ENCODE measurements around the gene UFC1.
"Not testable (repeated sequence)": the region's sequence is repeated elsewhere in the genome, so short reads cannot be mapped to it uniquely, and the experiment has no call there.

UFC1 gene

DNA sequence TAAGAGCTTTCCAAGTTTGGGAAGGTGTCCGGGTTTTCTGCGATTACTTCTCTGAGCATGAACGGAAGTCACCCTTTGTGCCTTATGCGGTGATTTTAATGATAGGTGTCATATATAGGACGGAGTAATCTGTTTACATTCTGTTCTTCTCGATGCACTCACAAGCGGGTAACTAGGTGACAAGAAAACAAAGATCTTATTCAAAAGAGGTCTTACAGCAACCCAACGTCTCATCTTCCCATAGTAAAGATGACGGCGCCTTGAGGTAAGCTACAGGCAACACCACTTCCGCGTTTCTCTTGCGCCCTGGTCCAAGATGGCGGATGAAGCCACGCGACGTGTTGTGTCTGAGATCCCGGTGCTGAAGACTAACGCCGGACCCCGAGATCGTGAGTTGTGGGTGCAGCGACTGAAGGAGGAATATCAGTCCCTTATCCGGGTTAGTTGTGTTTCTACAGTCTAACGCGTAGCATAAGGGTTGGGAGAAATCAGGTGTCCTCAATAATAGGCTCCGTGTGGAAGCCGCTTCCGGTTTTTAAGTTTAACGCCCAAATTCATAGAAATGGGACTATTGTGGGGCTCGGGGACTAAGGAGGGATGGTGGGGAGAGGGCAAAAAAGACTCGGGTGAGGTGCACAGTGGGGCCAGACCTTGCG is at the start of gene UFC1:
Gene UFC1, plus strand, starts transcription at position 297 of the 656 bp plus-strand sequence. Its CDS starts 20 bp downstream, at position 317.
- peak; percentile 87 for DNase-seq (ENCODE audit: low read depth, low spot score)
- H3K27ac ChIP-seq: peak within 1 kb of the TSS; percentile 99
- TF ChIP-seq POLR2AphosphoS5 (IDR thresholded peaks at IDR 0.05; ENCODE audit: borderline replicate concordance, low read depth, low read length) (peak; percentile 79), FOXP2 (optimal IDR thresholded peaks at IDR 0.05; ENCODE audit: control extremely low read depth, extremely low read length, insufficient read depth) (no peak)
- H3K4me3 ChIP-seq: peak within 1 kb of the TSS; percentile 97
- H3K9ac ChIP-seq (ENCODE audit: insufficient read length): peak within 1 kb of the TSS; percentile 100
- H3K36me3 ChIP-seq (ENCODE audit: insufficient read depth, low read length): 0 out of 2 replicates have a peak, but pooled peaks cover 8% of the 10 kb centered on the region
- H3K9me3 ChIP-seq (ENCODE audit: low read depth, low read length): no peaks in the 10 kb centered on the region

DNA sequence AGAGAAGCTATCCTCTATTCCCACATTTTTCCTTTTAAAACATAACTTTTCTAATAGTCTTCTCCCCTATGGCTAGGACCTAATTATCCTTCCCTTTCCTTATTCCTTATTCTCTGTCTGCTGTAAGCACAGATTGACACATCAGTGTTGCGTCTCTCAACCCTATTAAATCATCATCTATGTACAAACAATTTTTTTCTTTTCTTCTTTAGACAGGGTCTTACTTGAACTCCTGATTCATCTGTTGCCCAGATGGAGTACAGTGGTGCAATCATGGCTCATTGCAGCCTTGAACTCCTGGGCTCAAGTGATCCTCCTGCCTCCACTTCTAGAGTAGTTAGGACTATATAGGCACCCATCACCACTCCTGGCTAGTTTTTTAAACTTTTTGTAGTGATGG is 47.3 kb upstream of the UFC1 start:
- no peaks in the 10 kb centered on the region for H3K9me3 ChIP-seq (ENCODE audit: low read depth, low read length)
- no peak overlapping the region for H3K4me3 ChIP-seq
- TF ChIP-seq POLR2AphosphoS5 (IDR thresholded peaks at IDR 0.05; ENCODE audit: borderline replicate concordance, low read depth, low read length): no peak
- no peak for TF ChIP-seq EZH2 (IDR thresholded peaks at IDR 0.05)
- TF ChIP-seq FOXP2 (optimal IDR thresholded peaks at IDR 0.05; ENCODE audit: control extremely low read depth, extremely low read length, insufficient read depth): no peak
- DNase-seq (ENCODE audit: low read depth, low spot score): no peak
- H3K9ac ChIP-seq (ENCODE audit: insufficient read length): no peak overlapping the region
- no peak overlapping the region for H3K27ac ChIP-seq
- H3K36me3 ChIP-seq (ENCODE audit: insufficient read depth, low read length): peaks cover 17% of the 10 kb centered on the region; the same call in 1 of the 2 replicates

DNA sequence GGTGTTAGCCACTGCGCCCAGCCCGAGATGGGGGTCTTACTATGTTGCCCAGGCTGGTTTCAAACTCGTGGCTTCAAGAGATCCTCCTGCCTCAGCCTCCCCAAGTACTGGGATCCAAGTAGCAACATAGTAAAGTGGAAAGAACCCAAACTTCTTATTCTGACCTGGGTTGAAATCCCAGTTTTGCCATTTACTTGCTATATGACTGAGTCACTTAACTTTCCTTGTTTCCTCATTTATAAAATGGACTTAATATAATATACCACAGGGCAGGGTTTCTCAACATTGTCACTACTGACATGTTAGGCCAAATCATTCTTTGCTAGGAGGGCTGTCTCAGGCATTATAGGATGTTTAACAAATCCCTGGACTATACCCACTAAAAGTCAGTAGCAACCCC is 42.7 kb upstream of the UFC1 start:
- peaks cover 24% of the 10 kb centered on the region for H3K36me3 ChIP-seq (ENCODE audit: insufficient read depth, low read length)

DNA sequence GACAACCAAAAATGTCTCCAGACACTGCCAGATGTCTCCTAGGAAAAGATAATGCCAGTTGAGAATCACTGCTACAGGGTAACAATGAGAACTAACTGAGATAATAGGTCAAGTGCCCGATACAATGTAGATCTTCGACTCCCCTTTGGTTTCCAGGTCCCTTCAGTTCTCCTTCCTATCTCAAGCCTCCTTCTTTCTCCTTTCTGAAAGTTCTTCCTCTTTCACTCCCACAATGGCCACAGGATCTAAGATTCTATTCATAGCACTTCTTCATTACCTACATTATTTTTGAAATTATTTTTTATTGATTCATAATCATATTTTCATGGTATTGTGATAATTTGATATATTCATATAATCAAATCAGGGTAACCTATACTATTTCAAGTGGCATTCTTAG is 42.3 kb upstream of the UFC1 start:
- H3K27ac ChIP-seq: no peak overlapping the region
- H3K4me3 ChIP-seq: no peak overlapping the region
- no peak overlapping the region for H3K9ac ChIP-seq (ENCODE audit: insufficient read length)
- H3K9me3 ChIP-seq (ENCODE audit: low read depth, low read length): no peaks in the 10 kb centered on the region
- DNase-seq (ENCODE audit: low read depth, low spot score): no peak
- TF ChIP-seq POLR2AphosphoS5 (IDR thresholded peaks at IDR 0.05; ENCODE audit: borderline replicate concordance, low read depth, low read length) (no peak), FOXP2 (optimal IDR thresholded peaks at IDR 0.05; ENCODE audit: control extremely low read depth, extremely low read length, insufficient read depth) (no peak), EZH2 (IDR thresholded peaks at IDR 0.05) (no peak)
- peaks cover 24% of the 10 kb centered on the region for H3K36me3 ChIP-seq (ENCODE audit: insufficient read depth, low read length)

More for the DNA sequence above, 42.7 kb upstream of the UFC1 start:
- TF ChIP-seq POLR2AphosphoS5 (IDR thresholded peaks at IDR 0.05; ENCODE audit: borderline replicate concordance, low read depth, low read length): no peak
- no peak for TF ChIP-seq EZH2 (IDR thresholded peaks at IDR 0.05)
- no peak for TF ChIP-seq FOXP2 (optimal IDR thresholded peaks at IDR 0.05; ENCODE audit: control extremely low read depth, extremely low read length, insufficient read depth)
- DNase-seq (ENCODE audit: low read depth, low spot score): no peak
- H3K4me3 ChIP-seq: no peak overlapping the region
- H3K27ac ChIP-seq: no peak overlapping the region
- H3K9ac ChIP-seq (ENCODE audit: insufficient read length): no peak overlapping the region
- H3K9me3 ChIP-seq (ENCODE audit: low read depth, low read length): no peaks in the 10 kb centered on the region

DNA sequence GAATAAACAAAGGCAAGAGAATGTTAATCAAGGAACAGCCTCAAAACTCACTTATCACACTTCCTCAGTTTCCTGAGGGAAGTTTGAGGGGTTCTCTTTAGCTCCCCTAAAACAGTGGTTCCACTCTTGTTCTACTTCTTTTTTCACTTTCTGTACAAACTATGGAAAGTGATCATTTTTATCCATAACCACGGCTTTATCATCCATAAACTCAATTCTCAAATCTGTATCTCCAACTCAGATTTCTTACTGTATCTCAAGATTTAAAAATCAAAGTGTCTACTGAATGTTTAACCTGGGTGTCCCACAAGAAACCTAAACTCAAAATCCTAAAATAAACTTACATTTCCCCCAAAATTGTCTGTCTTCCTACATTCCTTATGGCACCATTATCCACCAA is 39.9 kb upstream of the UFC1 start:
- Histone ChIP-seq H3K9me3 (ENCODE audit: low read depth, low read length) (no peaks in the 10 kb centered on the region), H3K36me3 (ENCODE audit: insufficient read depth, low read length) (peaks cover 20% of the 10 kb centered on the region), H3K9ac (ENCODE audit: insufficient read length) (no peak overlapping the region), H3K4me3 (no peak overlapping the region), H3K27ac (no peak overlapping the region)
- DNase-seq (ENCODE audit: low read depth, low spot score): no peak
- TF ChIP-seq POLR2AphosphoS5 (IDR thresholded peaks at IDR 0.05; ENCODE audit: borderline replicate concordance, low read depth, low read length) (no peak), FOXP2 (optimal IDR thresholded peaks at IDR 0.05; ENCODE audit: control extremely low read depth, extremely low read length, insufficient read depth) (no peak), EZH2 (IDR thresholded peaks at IDR 0.05) (no peak)

DNA sequence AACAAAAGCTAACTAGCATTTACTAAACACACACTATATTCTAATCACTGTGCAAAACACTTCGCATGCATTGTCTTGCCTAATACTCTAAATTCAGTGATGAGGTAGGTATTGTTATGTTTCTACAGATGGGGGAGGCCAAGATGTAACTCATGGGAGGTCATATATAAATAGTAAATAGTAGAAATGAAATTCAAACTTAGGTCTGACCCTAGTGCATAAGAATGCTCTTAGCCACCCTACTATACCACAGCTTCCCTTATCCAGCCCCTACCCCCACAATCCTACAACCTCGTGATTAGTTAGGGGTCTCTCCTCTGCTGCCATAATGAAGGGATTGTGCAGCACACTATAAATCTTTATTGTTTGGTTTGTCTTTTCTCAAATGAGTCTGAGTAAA is 39.2 kb upstream of the UFC1 start:
- Histone ChIP-seq H3K36me3 (ENCODE audit: insufficient read depth, low read length) (peaks cover 19% of the 10 kb centered on the region), H3K27ac (no peak overlapping the region), H3K9me3 (ENCODE audit: low read depth, low read length) (no peaks in the 10 kb centered on the region), H3K9ac (ENCODE audit: insufficient read length) (no peak overlapping the region), H3K4me3 (no peak overlapping the region)
- TF ChIP-seq FOXP2 (optimal IDR thresholded peaks at IDR 0.05; ENCODE audit: control extremely low read depth, extremely low read length, insufficient read depth): no peak
- no peak for TF ChIP-seq POLR2AphosphoS5 (IDR thresholded peaks at IDR 0.05; ENCODE audit: borderline replicate concordance, low read depth, low read length)
- no peak for TF ChIP-seq EZH2 (IDR thresholded peaks at IDR 0.05)
- DNase-seq (ENCODE audit: low read depth, low spot score): no peak

DNA sequence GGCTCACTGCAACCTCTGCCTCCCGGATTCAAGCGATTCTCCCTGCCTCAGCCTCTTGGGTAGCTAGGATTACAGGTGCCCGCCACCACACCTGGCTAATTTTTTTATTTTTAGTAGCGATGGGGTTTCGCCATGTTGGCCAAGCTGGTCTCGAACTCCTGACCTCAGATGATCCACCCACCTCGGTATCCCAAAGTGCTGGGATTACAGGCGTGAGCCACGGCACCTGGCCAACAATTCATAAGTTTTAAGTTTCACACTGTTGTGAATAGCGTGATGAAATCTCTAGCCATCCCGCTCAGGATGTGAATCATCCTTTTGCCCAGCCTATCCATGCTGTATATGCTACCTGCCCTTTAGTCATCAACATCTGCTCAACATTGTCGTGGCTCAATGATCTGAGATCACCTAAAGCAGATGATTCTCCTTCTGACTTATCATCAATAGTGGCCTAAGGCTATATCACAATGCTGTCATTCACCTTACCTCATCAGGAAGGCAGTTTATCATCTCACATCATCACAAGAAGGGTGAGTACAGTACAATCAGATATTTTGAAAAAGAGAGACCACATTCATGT is 38.6 kb upstream of the UFC1 start:
- DNase-seq (ENCODE audit: low read depth, low spot score): no peak
- no peak overlapping the region for H3K27ac ChIP-seq
- H3K36me3 ChIP-seq (ENCODE audit: insufficient read depth, low read length): peaks cover 26% of the 10 kb centered on the region
- no peaks in the 10 kb centered on the region for H3K9me3 ChIP-seq (ENCODE audit: low read depth, low read length)
- no peak overlapping the region for H3K4me3 ChIP-seq
- TF ChIP-seq POLR2AphosphoS5 (IDR thresholded peaks at IDR 0.05; ENCODE audit: borderline replicate concordance, low read depth, low read length) (no peak), FOXP2 (optimal IDR thresholded peaks at IDR 0.05; ENCODE audit: control extremely low read depth, extremely low read length, insufficient read depth) (no peak), EZH2 (IDR thresholded peaks at IDR 0.05) (no peak)
- no peak overlapping the region for H3K9ac ChIP-seq (ENCODE audit: insufficient read length)

DNA sequence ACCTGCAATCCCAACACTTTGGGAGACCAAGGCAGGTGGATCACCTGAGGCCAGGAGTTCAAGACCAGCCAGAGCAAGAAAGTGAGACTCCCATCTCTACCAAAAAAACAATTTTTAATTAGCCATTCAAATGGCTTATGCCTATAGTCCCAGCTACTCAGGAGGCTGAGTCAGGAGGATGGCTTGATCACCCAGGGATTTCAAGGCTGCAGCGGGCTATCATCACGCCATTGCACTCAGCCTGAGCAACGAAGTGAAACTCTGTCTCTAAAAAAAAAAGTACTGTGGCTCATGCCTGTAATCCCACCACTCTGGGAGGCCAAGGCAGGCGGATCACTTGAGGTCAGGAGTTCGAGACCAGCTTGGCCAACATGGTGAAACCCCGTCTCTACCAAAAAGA is 37.8 kb upstream of the UFC1 start:
- H3K4me3 ChIP-seq; H3K27ac ChIP-seq; DNase-seq (ENCODE audit: low read depth, low spot score); H3K9me3 ChIP-seq (ENCODE audit: low read depth, low read length); H3K9ac ChIP-seq (ENCODE audit: insufficient read length): not testable (repeated sequence)
- peaks cover 33% of the 10 kb centered on the region for H3K36me3 ChIP-seq (ENCODE audit: insufficient read depth, low read length)

Data from SK-N-MC (cell line).